Measurements from ENCODE around the gene EEA1.

Gene EEA1

GRCh38 chr12:92938018-92938417 lies 8.9 kb upstream of the EEA1 start:
- DNase-seq, result no peak

GRCh38 chr12:92933606-92934005 lies 4.5 kb upstream of the EEA1 start:
- DNase-seq, result no peak

- no peak for DNase-seq
Observed at GRCh38 chr12:92930421-92930820, 1.3 kb upstream of the EEA1 start.

- no peak for DNase-seq
Observed at GRCh38 chr12:92929983-92930382, 888 bp upstream of the EEA1 start.

- DNase-seq, result peak; percentile 33
Observed at GRCh38 chr12:92928421-92928961, 604 bp downstream of the EEA1 start.

- DNase-seq, result peak; percentile 75
Observed at GRCh38 chr12:92927436-92928281, 1.4 kb downstream of the EEA1 start.

GRCh38 chr12:92927055-92927435 lies 2.0 kb downstream of the EEA1 start:
- DNase-seq, result peak; percentile 84

GRCh38 chr12:92926549-92926948 lies 2.5 kb downstream of the EEA1 start:
- no peak for DNase-seq

GRCh38 chr12:92921877-92922276 lies 7.2 kb downstream of the EEA1 start:
- no peak for DNase-seq

- no peak for DNase-seq
Observed at GRCh38 chr12:92915365-92915764, 13.7 kb downstream of the EEA1 start.

GRCh38 chr12:92914170-92914569 lies 14.9 kb downstream of the EEA1 start:
- DNase-seq, result no peak

- no peak for DNase-seq
Observed at GRCh38 chr12:92912672-92913071, 16.4 kb downstream of the EEA1 start.

GRCh38 chr12:92912052-92912451 lies 17.0 kb downstream of the EEA1 start:
- peak; percentile 20 for DNase-seq

- no peak for DNase-seq
Observed at GRCh38 chr12:92911339-92911738, 17.8 kb downstream of the EEA1 start.

- no peak for DNase-seq
Observed at GRCh38 chr12:92908108-92908507, 21.0 kb downstream of the EEA1 start.

- DNase-seq, result peak; percentile 14
Observed at GRCh38 chr12:92905811-92906554, 23.1 kb downstream of the EEA1 start.

GRCh38 chr12:92905258-92905810 lies 23.8 kb downstream of the EEA1 start:
- no peak for DNase-seq

GRCh38 chr12:92900941-92901340 lies 28.2 kb downstream of the EEA1 start:
- DNase-seq, result no peak

GRCh38 chr12:92899386-92900001 lies 29.6 kb downstream of the EEA1 start:
- peak; percentile 99 for DNase-seq

GRCh38 chr12:92898755-92899154 lies 30.3 kb downstream of the EEA1 start:
- peak; percentile 26 for DNase-seq

- no peak for DNase-seq
Observed at GRCh38 chr12:92897844-92898243, 31.3 kb downstream of the EEA1 start.

GRCh38 chr12:92890601-92891106 lies 38.4 kb downstream of the EEA1 start:
- no peak for DNase-seq

GRCh38 chr12:92886131-92886530 lies 43.0 kb downstream of the EEA1 start:
- DNase-seq, result no peak

Measured in EL (cell line).